ENCODE data around the gene TRRAP. TPM values are rescaled to one million over a fixed set of nuclear protein-coding genes. Genes with fewer than 3 reads are reported as not detected.
"Not testable (repeated sequence)": the region's sequence is repeated elsewhere in the genome, so short reads cannot be mapped to it uniquely, and the experiment has no call there.

TRRAP gene
- 10 to 100 TPM; 57.9 to 78.3 TPM for total RNA-seq

GRCh38 chr7:98878365-98879197 is at the start of gene TRRAP:
Gene TRRAP, plus strand, starts transcription at chr7:98878532. Its CDS starts 2,619 bp downstream, at chr7:98881151.
- Mint-ChIP-seq H3K9me3 (no peaks in the 10 kb centered on the region), H3K4me1 (ENCODE audit: low read depth in 2 of 2) (peaks cover 0 to 9% of the 10 kb centered on the region in 2 donors), H3K36me3 (no peaks in the 10 kb centered on the region), H3K27ac (peak within 1 kb of the TSS; percentile 85 to 93), H3K27me3 (no peaks in the 10 kb centered on the region), H3K4me3 (peak within 1 kb of the TSS; percentile 91)
- peak; percentile 82 for DNase-seq (ENCODE audit: low spot score)
- peak; percentile 88 to 89 for ATAC-seq

GRCh38 chr7:98830972-98831548 is 47.3 kb upstream of the TRRAP start:
- ATAC-seq (no peak), DNase-seq (ENCODE audit: low spot score) (no peak)
- Mint-ChIP-seq H3K27ac (no peak overlapping the region), H3K4me1 (ENCODE audit: low read depth in 2 of 2) (no peaks in the 10 kb centered on the region), H3K36me3 (no peaks in the 10 kb centered on the region), H3K27me3 (peaks cover 7% of the 10 kb centered on the region in 2 donors), H3K4me3 (no peak overlapping the region), H3K9me3 (no peaks in the 10 kb centered on the region)

GRCh38 chr7:98831641-98832221 is 46.6 kb upstream of the TRRAP start:
- Mint-ChIP-seq H3K36me3 (no peaks in the 10 kb centered on the region), H3K4me1 (ENCODE audit: low read depth in 2 of 2) (no peaks in the 10 kb centered on the region), H3K27me3 (peaks cover 7% of the 10 kb centered on the region in 2 donors), H3K4me3 (no peak overlapping the region), H3K27ac (no peak overlapping the region), H3K9me3 (no peaks in the 10 kb centered on the region)
- ATAC-seq, result no peak
- DNase-seq (ENCODE audit: low spot score), result no peak

GRCh38 chr7:98833022-98833421 is 45.3 kb upstream of the TRRAP start:
- peak in 1 of 2 donors; percentile 34 for ATAC-seq
- Mint-ChIP-seq H3K4me1 (ENCODE audit: low read depth in 2 of 2) (no peaks in the 10 kb centered on the region), H3K27me3 (peaks cover 7 to 11% of the 10 kb centered on the region in 2 donors), H3K27ac (no peak overlapping the region), H3K9me3 (no peaks in the 10 kb centered on the region), H3K4me3 (no peak overlapping the region), H3K36me3 (no peaks in the 10 kb centered on the region)
- no peak for DNase-seq (ENCODE audit: low spot score)

- Mint-ChIP-seq H3K27me3 (peaks cover 0 to 12% of the 10 kb centered on the region in 2 donors), H3K4me3 (no peak overlapping the region), H3K9me3 (no peaks in the 10 kb centered on the region), H3K27ac (no peak overlapping the region), H3K4me1 (ENCODE audit: low read depth in 2 of 2) (no peaks in the 10 kb centered on the region), H3K36me3 (no peaks in the 10 kb centered on the region)
- DNase-seq (ENCODE audit: low spot score), result no peak
- ATAC-seq, result no peak
Observed at GRCh38 chr7:98834949-98835348, 43.4 kb upstream of the TRRAP start.

- DNase-seq (ENCODE audit: low spot score), result no peak
- H3K4me1 Mint-ChIP-seq (ENCODE audit: low read depth in 2 of 2), result no peaks in the 10 kb centered on the region
- H3K36me3 Mint-ChIP-seq, result no peaks in the 10 kb centered on the region
- H3K27ac Mint-ChIP-seq, result no peak overlapping the region
- ATAC-seq, result no peak
- H3K4me3 Mint-ChIP-seq, result no peak overlapping the region
- H3K27me3 Mint-ChIP-seq, result peaks cover 0 to 12% of the 10 kb centered on the region in 2 donors
- H3K9me3 Mint-ChIP-seq, result no peaks in the 10 kb centered on the region
Observed at GRCh38 chr7:98836811-98837629, 41.3 kb upstream of the TRRAP start.

- no peaks in the 10 kb centered on the region for H3K9me3 Mint-ChIP-seq
- no peak overlapping the region for H3K27ac Mint-ChIP-seq
- no peak overlapping the region for H3K4me3 Mint-ChIP-seq
- ATAC-seq, result no peak
- no peaks in the 10 kb centered on the region for H3K4me1 Mint-ChIP-seq (ENCODE audit: low read depth in 2 of 2)
- H3K27me3 Mint-ChIP-seq, result peaks cover 0 to 12% of the 10 kb centered on the region in 2 donors
- no peaks in the 10 kb centered on the region for H3K36me3 Mint-ChIP-seq
- DNase-seq (ENCODE audit: low spot score), result no peak
Observed at GRCh38 chr7:98837630-98837972, 40.7 kb upstream of the TRRAP start.

- Mint-ChIP-seq H3K27ac (no peak overlapping the region), H3K27me3 (peaks cover 0 to 11% of the 10 kb centered on the region in 2 donors), H3K4me3 (no peak overlapping the region), H3K9me3 (no peaks in the 10 kb centered on the region), H3K4me1 (ENCODE audit: low read depth in 2 of 2) (no peaks in the 10 kb centered on the region), H3K36me3 (no peaks in the 10 kb centered on the region)
- ATAC-seq (peak in 1 of 2 donors; percentile 25), DNase-seq (ENCODE audit: low spot score) (no peak)
Observed at GRCh38 chr7:98840096-98840495, 38.2 kb upstream of the TRRAP start.

- Mint-ChIP-seq H3K4me1 (ENCODE audit: low read depth in 2 of 2) (no peaks in the 10 kb centered on the region), H3K36me3 (no peaks in the 10 kb centered on the region), H3K27me3 (peaks cover 0 to 11% of the 10 kb centered on the region in 2 donors), H3K4me3 (no peak overlapping the region), H3K27ac (no peak overlapping the region), H3K9me3 (no peaks in the 10 kb centered on the region)
- no peak for DNase-seq (ENCODE audit: low spot score)
- no peak for ATAC-seq
Observed at GRCh38 chr7:98840722-98841121, 37.6 kb upstream of the TRRAP start.

- DNase-seq (ENCODE audit: low spot score), result peak; percentile 79
- H3K9me3 Mint-ChIP-seq, result no peaks in the 10 kb centered on the region
- peak; percentile 60 to 73 for ATAC-seq
- H3K27ac Mint-ChIP-seq, result no peak overlapping the region
- H3K4me3 Mint-ChIP-seq, result no peak overlapping the region
- H3K36me3 Mint-ChIP-seq, result no peaks in the 10 kb centered on the region
- no peaks in the 10 kb centered on the region for H3K4me1 Mint-ChIP-seq (ENCODE audit: low read depth in 2 of 2)
- H3K27me3 Mint-ChIP-seq, result peaks cover 0 to 11% of the 10 kb centered on the region in 2 donors
Observed at GRCh38 chr7:98841179-98841997, 36.9 kb upstream of the TRRAP start.

- not testable (repeated sequence) for H3K4me3 Mint-ChIP-seq; ATAC-seq; DNase-seq (ENCODE audit: low spot score); H3K9me3 Mint-ChIP-seq; H3K4me1 Mint-ChIP-seq (ENCODE audit: low read depth in 2 of 2); H3K36me3 Mint-ChIP-seq; H3K27ac Mint-ChIP-seq; H3K27me3 Mint-ChIP-seq
Observed at GRCh38 chr7:98842552-98842951, 35.8 kb upstream of the TRRAP start.

- Mint-ChIP-seq H3K9me3 (no peaks in the 10 kb centered on the region), H3K4me3 (no peak overlapping the region), H3K27me3 (peaks cover 8 to 10% of the 10 kb centered on the region in 2 donors), H3K4me1 (ENCODE audit: low read depth in 2 of 2) (no peaks in the 10 kb centered on the region), H3K36me3 (no peaks in the 10 kb centered on the region), H3K27ac (no peak overlapping the region)
- ATAC-seq (no peak), DNase-seq (ENCODE audit: low spot score) (no peak)
Observed at GRCh38 chr7:98848918-98849317, 29.4 kb upstream of the TRRAP start.

GRCh38 chr7:98852826-98853225 is 25.5 kb upstream of the TRRAP start:
- H3K27ac Mint-ChIP-seq, result no peak overlapping the region
- peaks cover 6 to 10% of the 10 kb centered on the region in 2 donors for H3K27me3 Mint-ChIP-seq
- no peak overlapping the region for H3K4me3 Mint-ChIP-seq
- ATAC-seq (no peak), DNase-seq (ENCODE audit: low spot score) (no peak)
- H3K9me3 Mint-ChIP-seq, result no peaks in the 10 kb centered on the region
- H3K4me1 Mint-ChIP-seq (ENCODE audit: low read depth in 2 of 2), result no peaks in the 10 kb centered on the region
- no peaks in the 10 kb centered on the region for H3K36me3 Mint-ChIP-seq
